Caco-2 (cell line): ENCODE results near the gene PMPCA. TPM values are rescaled to one million over a fixed set of nuclear protein-coding genes. Genes with fewer than 3 reads are reported as not detected.

Experiments
- BruUV-seq: library from RNA; stranded (reverse); fragments of 400-500 nt; replicated peaks from 2 replicates; lab custom pipeline; 2021; lab: Mats Ljungman, UMichigan
- CTCF ChIA-PET: fragments of 300-600 bp; sonication (Branson Sonifier 250); formaldehyde crosslinking; loops from one replicate; lab custom pipeline; 2022; ENCODE audit warnings: antibody characterized with exemption; lab: Charles Lee
- POLR2A ChIA-PET: fragments of 300-600 bp; sonication (Branson Sonifier 250); formaldehyde crosslinking; loops from one replicate; lab custom pipeline; 2022; ENCODE audit warnings: antibody characterized with exemption; lab: Charles Lee
- DNase-seq, 2 experiments: peaks; one replicate each; pipeline versions ENCODE4 v3.0.0 to v3.0.0-alpha.2; 2020 to 2022
- H3K27me3 ChIP-seq: replicated peaks from 2 replicates; pipeline ENCODE4 v1.6.0; 2011; ENCODE audit warnings: low read length; ENCODE audit not compliant: control insufficient read depth, insufficient read depth
- H3K36me3 ChIP-seq: 2 replicates; pipeline ENCODE4 v1.5.1; 2011; ENCODE audit warnings: low read length; ENCODE audit not compliant: control insufficient read depth, insufficient read depth
- H3K4me1 ChIP-seq: fragments of 250-450 bp; sonication (Bioruptor Pico); 2 replicates; pipeline ENCODE4 v1.5.1; 2020; ENCODE audit warnings: mild to moderate bottlenecking
- H3K4me3 ChIP-seq: 2 replicates; pipeline ENCODE4 v1.5.1; 2011; ENCODE audit warnings: low read depth, mild to moderate bottlenecking, control low read depth, low read length
- H3K9me3 ChIP-seq: fragments of 250-450 bp; sonication (Bioruptor Pico); 2 replicates; pipeline ENCODE4 v1.5.1; 2020; ENCODE audit warnings: mild to moderate bottlenecking, moderate library complexity
- H3K27ac Mint-ChIP-seq: one replicate; pipeline ENCODE4 v1.8.0; 2022; ENCODE audit warnings: mixed read lengths; ENCODE audit not compliant: unreplicated experiment
- H3K27me3 Mint-ChIP-seq: one replicate; pipeline ENCODE4 v1.8.0; 2022; ENCODE audit warnings: mixed read lengths; ENCODE audit not compliant: insufficient read depth, unreplicated experiment
- H3K36me3 Mint-ChIP-seq: one replicate; pipeline ENCODE4 v1.8.0; 2022; ENCODE audit warnings: mild to moderate bottlenecking, mixed read lengths; ENCODE audit not compliant: insufficient read depth, unreplicated experiment
- H3K4me1 Mint-ChIP-seq: one replicate; pipeline ENCODE4 v1.8.0; 2022; ENCODE audit warnings: low read depth, mixed read lengths; ENCODE audit not compliant: unreplicated experiment
- H3K4me3 Mint-ChIP-seq: one replicate; pipeline ENCODE4 v1.8.0; 2022; ENCODE audit warnings: mild to moderate bottlenecking, moderate library complexity, mixed read lengths; ENCODE audit not compliant: unreplicated experiment
- H3K9me3 Mint-ChIP-seq: one replicate; pipeline ENCODE4 v1.8.0; 2022; ENCODE audit warnings: mixed read lengths; ENCODE audit not compliant: unreplicated experiment
- intact Hi-C: fragments of 100-400 bp; cut with micrococcal nuclease; formaldehyde crosslinking; loops from one replicate; pipeline ENCODE4 v1.10.0; 2022; ENCODE audit not compliant: unreplicated experiment
- total RNA-seq: library from RNA; stranded (reverse); gene quantifications from 2 replicates; pipeline ENCODE4 v1.2.3, GENCODE V29; 2022
- TF ChIP-seq, protein P1 (sequence below), 2 experiments: fragments of 200-600 bp in 1 of 2; IDR thresholded peaks; 1 replicate in 1 of 2; 2 replicates in 1 of 2; pipeline versions ENCODE4 v1.5.1 to v1.8.0; 2011 to 2022; ENCODE audit warnings: antibody characterized with exemption in 1 of 2, control low read depth in 1 of 2, inconsistent platforms in 1 of 2, low read depth in 1 of 2, low read length in 1 of 2, mild to moderate bottlenecking in 1 of 2, moderate library complexity in 1 of 2; ENCODE audit not compliant: insufficient read depth in 1 of 2, severe bottlenecking in 1 of 2, unreplicated experiment in 1 of 2

Gene PMPCA
- total RNA-seq, 1 experiment from 2014 or later = 91.5 TPM

- H3K27me3 ChIP-seq = no peaks in the 10 kb centered on the region
Observed at GRCh38 chr9:136470792-136471469, 60.5 kb downstream of the PMPCA start.

GRCh38 chr9:136471802-136472487 lies 61.5 kb downstream of the PMPCA start:
- POLR2A ChIA-PET = no interaction called here

More at GRCh38 chr9:136470792-136471469, 60.5 kb downstream of the PMPCA start:
- peaks cover 5% of the 10 kb centered on the region for H3K36me3 ChIP-seq
- BruUV-seq = no TSS peak
- Mint-ChIP-seq H3K36me3 (peaks cover 92% of the 10 kb centered on the region), H3K27me3 (no peaks in the 10 kb centered on the region), H3K27ac (no peak overlapping the region), H3K4me1 (no peaks in the 10 kb centered on the region), H3K4me3 (no peak overlapping the region), H3K9me3 (no peaks in the 10 kb centered on the region)
- POLR2A ChIA-PET = no interaction called here
- no peaks in the 10 kb centered on the region for H3K4me1 ChIP-seq
- TF ChIP-seq, protein P1, sequence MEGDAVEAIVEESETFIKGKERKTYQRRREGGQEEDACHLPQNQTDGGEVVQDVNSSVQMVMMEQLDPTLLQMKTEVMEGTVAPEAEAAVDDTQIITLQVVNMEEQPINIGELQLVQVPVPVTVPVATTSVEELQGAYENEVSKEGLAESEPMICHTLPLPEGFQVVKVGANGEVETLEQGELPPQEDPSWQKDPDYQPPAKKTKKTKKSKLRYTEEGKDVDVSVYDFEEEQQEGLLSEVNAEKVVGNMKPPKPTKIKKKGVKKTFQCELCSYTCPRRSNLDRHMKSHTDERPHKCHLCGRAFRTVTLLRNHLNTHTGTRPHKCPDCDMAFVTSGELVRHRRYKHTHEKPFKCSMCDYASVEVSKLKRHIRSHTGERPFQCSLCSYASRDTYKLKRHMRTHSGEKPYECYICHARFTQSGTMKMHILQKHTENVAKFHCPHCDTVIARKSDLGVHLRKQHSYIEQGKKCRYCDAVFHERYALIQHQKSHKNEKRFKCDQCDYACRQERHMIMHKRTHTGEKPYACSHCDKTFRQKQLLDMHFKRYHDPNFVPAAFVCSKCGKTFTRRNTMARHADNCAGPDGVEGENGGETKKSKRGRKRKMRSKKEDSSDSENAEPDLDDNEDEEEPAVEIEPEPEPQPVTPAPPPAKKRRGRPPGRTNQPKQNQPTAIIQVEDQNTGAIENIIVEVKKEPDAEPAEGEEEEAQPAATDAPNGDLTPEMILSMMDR (IDR thresholded peaks at IDR 0.05; ENCODE audit: insufficient read depth in 1 of 2, low read depth in 1 of 2, low read length in 1 of 2, severe bottlenecking in 1 of 2, unreplicated experiment in 1 of 2) = no peak
- no peaks in the 10 kb centered on the region for H3K9me3 ChIP-seq
- CTCF ChIA-PET = interaction anchor here (0.6 kb wide), 1 partner anchor 241 kb away, joined by 5 read pairs; the partner anchor contains the start of gene DIPK1B
- DNase-seq = no peak
- intact Hi-C loops = no loop called here
- no peak overlapping the region for H3K4me3 ChIP-seq

More at GRCh38 chr9:136471802-136472487, 61.5 kb downstream of the PMPCA start:
- Histone ChIP-seq H3K4me3 (no peak overlapping the region), H3K4me1 (no peaks in the 10 kb centered on the region), H3K9me3 (no peaks in the 10 kb centered on the region), H3K36me3 (peaks cover 5% of the 10 kb centered on the region), H3K27me3 (no peaks in the 10 kb centered on the region)
- H3K27me3 Mint-ChIP-seq = no peaks in the 10 kb centered on the region
- H3K36me3 Mint-ChIP-seq = peaks cover 92% of the 10 kb centered on the region
- no TSS peak for BruUV-seq
- H3K27ac Mint-ChIP-seq = no peak overlapping the region
- TF ChIP-seq, protein P1 (IDR thresholded peaks at IDR 0.05; ENCODE audit: insufficient read depth in 1 of 2, low read depth in 1 of 2, low read length in 1 of 2, severe bottlenecking in 1 of 2, unreplicated experiment in 1 of 2) = no peak
- H3K4me3 Mint-ChIP-seq = no peak overlapping the region
- CTCF ChIA-PET = interaction anchor here (0.6 kb wide), 1 partner anchor 240 kb away, joined by 5 read pairs; the partner anchor contains the start of gene DIPK1B
- intact Hi-C loops = no loop called here
- no peaks in the 10 kb centered on the region for H3K4me1 Mint-ChIP-seq
- no peak for DNase-seq
- H3K9me3 Mint-ChIP-seq = no peaks in the 10 kb centered on the region
